Activated CD8-positive, alpha-beta memory T cell treated with anti-CD3 and anti-CD28 coated beads for 4 hours (primary cell): ENCODE data around the gene LARP1B.
"Not testable (repeated sequence)": the region's sequence is repeated elsewhere in the genome, so short reads cannot be mapped to it uniquely, and the experiment has no call there.

Experiments used
- DNase-seq, 2 donors: peaks; one replicate each; pipeline ENCODE4 v3.0.0-alpha.2; 2020; ENCODE audit warnings: low read depth in 2 of 2

LARP1B gene

DNA sequence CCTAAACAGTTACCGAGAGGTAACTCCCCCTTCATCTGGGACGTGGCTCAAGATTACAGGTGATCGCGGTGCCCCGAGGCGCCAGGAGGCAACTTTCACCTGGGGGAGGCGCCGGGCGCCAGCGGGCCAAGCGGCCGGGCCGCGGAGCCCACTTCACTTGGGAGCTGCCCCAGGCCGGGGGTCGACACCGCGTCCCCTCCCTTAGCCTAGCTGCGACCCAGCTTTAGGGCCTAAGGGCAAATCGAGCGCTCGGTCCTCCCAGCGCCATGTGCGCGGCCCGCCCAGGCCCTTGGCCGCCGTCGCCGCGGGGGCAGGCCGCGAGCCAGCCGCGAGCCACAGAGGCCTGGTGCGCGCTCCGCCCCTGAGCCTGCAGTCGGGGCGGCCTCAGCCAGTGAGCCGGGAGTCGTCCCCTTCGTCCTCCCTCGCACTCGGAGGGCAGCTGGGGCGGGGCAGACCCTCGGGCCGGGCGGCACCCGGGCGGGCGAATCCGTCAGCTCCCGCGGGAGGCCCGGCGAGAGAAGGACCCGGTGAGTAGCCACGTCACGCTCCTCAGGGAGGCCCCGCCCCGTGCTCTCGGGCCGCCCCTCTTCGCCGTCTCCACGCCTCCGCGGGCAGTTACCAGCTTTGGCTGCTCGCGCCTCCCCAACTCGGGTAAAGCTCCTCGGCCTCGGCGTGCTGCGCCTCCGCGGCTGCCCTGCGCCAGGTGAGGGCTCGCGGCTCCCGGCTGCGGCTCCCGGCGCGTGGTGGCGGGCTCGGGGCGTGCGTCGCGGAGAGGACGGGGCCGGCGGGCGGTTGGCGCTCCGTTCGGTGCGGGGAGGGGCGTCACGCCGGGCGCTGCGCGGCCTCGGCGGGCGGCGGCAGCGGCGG, at the start of gene LARP1B:
TSS of gene LARP1B (plus strand) at position 614 of the 867 bp plus-strand sequence. CDS start 13,640 bp downstream, outside the sequence.
- DNase-seq = peak; percentile 87

DNA sequence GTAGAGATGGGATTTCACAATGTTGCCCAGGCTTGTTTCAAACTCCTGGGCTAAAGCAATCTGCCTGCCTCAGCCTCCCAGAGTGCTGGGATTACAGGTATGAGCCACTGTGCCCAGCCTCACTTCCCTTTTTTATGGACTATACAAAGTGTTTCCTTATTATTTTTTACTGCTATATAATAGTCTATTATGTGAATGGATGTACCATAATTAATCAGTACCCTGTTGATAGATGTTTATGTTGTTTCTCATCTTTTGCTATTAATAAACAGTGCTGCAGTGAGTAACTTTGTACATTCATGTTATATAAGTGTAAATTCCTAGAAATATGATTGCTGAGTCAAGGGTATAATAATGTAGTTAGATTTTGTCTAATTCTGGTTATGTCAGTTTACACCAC, 35.8 kb upstream of the LARP1B start:
- no peak for DNase-seq

DNA sequence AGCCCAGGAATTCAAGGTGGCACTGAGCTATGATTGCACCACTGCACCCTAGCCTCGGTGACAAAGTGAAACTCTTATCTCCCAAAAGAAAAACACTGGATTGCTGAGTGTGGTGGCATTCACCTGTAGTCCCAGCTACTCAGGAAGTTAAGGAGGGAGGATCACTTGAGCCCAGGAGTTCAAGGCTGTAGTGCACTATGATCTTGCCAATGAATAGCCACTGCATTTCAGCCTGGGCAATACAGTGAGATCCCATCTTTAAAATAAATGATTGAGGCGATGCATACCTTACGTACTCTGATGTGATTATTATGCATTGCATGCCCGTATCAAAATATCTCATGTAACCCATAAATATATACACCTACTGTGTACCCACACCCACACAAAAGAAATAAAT, 31.2 kb upstream of the LARP1B start:
- DNase-seq = no peak

DNA sequence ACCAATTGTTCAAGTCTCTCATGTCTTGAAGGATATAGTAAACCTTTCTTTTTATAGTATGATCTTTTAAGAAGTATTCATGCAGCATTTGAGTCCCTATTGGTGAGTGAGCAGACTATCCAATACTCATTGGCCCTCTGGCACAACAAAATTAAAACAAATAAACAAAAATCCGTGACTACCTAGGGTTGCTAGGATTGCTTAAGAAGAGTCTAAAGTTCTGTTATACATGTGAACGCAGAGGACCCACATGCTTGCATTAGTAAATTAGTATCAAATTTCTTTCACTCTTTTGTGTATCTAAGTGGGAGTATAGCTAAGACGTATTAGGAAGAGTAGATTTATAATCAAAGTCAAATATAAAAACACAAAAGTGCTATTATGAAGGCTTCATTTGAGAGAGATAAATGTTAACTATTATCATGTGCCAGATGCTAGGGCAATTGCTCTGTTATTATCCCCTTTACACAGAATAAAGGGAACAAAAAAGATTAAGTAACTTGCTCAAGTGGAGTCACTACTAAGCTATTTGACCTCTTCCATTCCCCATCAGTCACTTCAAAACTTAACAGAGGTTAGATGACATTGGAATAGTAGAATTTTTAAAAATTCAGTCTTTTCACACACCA, 29.2 kb upstream of the LARP1B start:
- DNase-seq = no peak

DNA sequence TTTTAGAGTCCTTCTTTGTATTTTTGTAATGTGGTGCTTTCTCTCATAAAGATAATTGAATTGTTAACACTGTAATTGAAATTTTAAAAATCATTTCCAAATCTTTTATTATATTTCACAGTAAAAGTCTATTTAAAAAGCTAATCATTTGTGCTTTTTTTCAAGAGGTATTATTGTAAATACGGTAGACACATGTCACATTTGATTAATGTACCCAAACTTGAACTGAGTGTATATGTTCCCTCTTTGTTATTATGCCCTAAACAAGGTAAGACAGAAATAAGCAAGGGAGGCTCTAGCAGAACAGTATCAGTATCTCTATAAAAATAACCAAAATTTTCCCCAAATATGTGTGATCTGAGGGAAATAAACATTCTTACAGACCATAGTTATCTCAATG, 21.5 kb upstream of the LARP1B start:
- no peak for DNase-seq

DNA sequence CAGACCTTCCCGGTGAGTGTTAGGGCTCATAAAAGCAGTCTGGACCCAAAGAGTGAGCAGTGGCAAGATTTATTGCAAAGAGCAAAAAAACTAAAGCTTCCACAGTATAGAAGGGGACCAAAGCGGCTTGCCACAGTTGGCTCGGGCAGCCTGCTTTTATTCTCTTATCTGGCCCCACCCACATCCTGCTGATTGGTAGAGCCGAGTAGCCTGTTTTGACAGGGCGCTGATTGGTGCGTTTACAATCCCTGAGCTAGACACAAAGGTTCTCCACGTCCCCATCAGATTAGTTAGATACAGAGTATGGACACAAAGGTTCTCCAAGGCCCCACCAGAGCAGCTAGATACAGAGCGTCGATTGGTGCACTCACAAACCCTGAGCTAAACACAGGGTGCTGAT, 14.1 kb upstream of the LARP1B start:
- not testable (repeated sequence) for DNase-seq

DNA sequence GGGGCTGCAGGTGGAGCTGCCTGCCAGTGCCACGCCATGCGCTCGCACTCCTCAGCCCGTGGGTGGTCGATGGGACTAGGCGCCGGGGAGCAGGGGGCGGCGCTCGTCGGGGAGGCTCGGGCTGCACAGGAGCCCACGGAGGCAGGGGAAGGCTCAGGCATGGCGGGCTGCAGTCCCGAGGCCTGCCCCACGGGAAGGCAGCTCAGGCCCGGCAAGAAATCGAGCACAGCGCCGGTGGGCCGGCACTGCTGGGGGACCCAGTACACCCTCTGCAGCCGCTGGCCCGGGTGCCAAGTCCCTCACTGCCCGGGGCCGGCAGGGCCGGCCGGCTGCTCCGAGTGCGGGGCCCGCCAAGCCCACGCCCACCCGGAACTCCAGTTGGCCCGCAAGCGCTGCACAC, 13.6 kb upstream of the LARP1B start:
- not testable (repeated sequence) for DNase-seq

DNA sequence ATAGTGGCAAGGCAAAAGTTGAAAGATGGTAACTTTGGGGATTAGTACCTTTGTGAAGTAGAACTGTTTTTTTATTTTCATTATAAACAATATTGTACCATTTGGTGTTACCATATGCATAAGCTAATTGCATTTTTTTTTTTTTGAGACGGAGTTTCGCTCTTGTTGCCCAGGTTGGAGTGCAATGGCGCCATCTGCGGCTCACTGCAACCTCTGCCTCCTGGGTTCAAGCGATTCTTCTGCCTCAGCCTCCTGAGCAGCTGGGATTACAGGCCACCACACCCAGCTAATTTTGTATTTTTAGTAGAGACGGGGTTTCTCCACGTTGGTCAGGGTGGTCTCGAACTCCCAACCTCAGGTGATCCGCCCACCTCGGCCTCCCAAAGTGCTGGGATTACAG, 9.9 kb upstream of the LARP1B start:
- not testable (repeated sequence) for DNase-seq

DNA sequence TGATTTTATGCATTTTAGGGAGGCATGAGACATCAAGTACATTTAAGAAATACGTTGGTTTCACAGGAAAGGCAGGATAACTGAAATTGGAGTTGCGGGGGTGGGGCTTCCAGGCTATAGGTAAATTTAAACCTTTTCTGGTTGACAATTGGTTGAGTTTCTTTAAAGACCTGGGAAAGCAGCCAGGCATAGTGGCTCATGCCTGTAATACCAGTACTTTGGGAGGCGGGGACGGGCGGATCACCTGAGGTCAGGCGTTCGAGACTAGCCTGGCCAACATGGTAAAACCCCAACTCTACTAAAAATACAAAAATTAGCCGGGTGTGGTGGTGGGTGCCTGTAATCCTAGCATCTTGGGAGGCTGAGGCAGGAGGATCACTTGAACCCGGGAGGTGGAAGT, 6.2 kb upstream of the LARP1B start:
- not testable (repeated sequence) for DNase-seq

DNA sequence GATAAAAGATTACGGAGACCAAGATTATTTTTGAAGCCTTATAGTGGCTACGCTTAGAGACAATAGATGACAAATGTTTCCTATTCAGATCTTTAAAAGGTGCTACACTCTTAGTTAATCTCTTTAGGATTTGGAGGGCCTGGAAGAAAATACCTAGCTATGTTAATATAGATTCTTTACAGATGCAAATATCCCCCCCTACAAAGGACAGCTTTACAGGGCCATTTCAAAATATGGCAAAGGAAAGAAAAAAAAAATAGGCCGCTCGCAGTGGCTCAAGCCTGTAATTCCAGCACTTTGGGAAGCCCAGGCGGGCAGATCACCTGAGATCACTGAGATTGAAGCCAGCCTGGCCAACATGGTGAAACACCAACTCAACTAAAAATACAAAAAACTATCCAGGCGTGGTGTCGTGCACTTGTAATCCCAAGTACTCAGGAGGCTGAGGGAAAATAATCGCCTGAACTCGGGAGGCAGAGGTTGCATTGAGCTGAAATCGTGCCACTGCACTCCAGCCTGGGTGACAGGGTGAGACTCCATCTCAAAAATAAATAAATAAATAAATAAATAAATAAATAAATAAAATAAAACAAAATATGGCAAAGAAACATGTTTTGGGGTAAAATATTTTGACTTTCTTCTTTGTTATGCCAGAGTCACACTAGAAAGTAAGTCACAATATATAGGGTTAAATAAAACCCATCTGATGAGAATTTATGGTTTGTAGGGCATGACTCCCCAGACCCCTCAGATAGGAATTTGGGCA, 5.5 kb upstream of the LARP1B start:
- not testable (repeated sequence) for DNase-seq

DNA sequence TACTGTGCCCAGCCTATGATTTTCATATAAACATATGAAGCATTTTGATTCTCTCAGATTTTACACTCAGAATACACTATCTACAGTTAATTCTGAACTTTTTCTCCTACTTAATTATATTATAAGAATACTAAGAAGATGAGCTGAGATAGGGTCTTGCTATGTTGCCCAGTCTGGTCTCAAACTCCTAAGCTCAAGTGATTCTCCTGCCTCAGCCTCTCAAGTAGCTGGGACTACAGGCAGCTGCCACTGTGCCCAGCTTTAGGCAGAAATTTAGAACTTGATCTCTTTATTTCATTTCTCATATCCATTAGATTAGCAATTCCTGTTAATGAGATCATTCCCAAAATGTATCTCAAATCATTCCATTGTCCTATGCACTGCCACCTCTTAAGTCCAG, 4.7 kb upstream of the LARP1B start:
- no peak for DNase-seq

DNA sequence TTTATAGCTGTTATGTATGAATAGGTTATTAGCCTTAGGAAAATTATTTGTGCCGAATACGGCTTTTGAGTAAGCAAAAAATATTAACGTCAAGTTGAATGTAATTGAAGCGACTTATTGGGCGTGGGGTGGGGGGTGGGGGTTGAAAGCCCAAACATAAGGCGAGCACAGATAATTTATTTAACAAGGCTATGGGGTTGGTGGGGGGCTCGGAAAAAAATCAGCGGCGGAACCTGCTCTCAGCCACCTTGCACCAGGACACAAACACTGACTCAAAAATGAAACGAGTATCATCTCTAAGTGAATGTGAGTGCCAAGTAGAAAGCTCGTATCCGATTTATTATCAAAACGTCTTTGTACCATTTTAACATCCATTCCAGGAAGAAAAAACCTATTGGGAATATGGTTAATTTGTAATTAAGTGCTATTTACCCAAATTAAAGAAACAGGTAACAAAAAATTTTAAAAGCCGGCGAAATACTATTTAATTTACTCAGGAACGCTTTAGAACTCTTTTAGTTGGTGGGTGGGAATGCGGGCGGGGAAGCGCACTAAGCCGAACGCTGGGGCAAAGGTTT, 902 bp upstream of the LARP1B start:
- no peak for DNase-seq

DNA sequence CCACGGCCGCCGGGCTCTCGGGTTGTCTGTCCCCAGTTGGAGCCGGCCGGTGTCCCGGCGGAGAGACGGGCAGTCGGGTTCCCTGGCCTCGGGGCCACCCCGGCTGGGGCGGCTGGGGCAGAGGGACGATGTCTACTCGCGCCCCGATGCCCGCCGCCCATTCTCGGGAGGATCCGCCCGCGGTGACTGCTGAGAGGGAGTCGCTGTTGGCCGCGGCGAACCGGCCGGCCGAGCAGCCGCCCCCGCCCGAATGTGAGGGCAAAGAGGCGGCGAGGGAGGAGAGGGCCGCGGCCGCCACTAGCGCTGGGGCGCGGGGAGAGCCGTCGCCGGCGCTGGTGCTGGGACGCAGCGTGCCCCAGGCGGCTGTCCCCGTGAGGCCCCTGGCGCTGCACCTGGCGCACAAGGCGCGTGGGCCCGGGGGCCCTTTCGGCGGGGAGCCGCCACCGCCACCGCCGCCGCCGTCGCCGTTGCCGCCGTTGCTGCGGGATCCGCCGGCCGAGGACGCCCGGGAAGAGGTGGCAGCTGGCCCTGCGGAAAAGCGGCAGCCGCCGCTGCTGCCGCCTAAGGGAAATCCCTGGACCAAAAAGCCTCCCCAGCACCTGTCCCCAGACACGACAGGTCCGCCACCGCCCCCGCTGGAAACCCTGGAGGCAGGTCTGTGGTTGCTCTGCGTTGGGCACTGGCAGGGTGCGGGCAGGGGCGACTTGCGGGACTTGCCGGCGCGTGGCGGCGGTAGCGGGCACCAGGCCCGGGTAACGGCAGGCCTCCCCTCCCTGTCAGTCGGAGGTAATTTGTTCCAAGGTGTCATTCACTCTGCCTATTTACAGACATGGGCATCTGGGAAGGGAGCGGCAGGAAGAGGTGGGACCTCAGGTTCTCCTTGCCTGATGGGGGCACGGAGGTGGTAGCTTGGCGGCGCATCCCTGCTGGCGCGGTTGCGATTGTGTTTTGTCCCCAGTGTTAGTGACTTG, 739 bp downstream of the LARP1B start:
- DNase-seq = peak; percentile 26 to 44

DNA sequence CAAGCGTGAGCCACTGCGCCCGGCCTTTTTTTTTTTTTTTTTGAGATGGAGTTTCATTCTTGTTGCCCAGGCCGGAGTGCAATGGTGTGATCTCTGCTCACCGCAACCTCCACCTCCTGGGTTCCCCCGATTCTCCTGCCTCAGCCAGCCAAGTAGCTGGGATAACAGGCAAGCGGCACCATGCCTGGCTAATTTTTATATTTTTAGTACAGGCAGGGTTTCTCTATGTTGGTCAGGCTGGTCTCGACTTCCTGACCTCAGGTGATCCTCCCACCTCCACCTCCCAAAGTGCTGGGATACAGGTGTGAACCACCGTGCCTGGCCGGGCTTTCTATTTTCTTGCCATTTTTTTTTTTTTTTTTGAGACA, 5.3 kb downstream of the LARP1B start:
- DNase-seq = not testable (repeated sequence)

DNA sequence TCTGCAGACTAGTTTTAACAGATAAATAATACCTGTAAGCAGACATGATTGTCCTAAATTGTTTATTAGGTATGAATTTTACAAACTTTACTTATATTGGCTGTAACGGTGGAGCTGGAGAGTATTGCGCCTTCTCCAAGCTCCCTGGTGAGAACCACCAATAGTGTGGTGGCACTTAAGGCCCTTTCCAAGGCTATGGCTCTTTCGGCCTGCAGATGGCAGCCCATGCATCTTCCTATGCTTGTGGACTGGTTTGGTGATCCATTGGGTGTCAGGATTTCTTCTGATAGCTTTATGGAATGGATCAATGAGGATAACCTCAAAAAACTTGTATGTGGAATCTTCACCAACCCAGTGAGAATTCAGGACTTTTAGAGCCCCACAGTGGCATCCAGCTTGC, 7.8 kb downstream of the LARP1B start:
- no peak for DNase-seq

DNA sequence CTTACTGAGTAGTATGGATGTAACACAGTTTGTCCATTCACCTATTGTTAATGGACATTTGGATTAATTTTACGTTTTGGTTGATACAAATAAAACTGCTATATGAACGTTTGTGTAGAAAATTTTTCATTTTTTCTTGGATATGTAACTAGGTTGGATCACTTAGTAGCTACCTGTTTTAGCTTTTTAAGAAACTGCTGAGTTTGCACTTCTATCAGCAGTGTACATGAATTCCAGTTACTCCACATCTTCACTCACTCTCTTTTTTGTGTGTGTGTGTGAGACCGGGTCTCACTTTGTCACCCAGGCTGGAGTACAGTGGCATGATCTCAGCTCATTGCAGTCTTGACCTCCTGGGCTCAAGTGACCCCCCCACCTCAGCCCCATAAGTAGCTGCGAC, 15.4 kb downstream of the LARP1B start:
- DNase-seq = no peak

DNA sequence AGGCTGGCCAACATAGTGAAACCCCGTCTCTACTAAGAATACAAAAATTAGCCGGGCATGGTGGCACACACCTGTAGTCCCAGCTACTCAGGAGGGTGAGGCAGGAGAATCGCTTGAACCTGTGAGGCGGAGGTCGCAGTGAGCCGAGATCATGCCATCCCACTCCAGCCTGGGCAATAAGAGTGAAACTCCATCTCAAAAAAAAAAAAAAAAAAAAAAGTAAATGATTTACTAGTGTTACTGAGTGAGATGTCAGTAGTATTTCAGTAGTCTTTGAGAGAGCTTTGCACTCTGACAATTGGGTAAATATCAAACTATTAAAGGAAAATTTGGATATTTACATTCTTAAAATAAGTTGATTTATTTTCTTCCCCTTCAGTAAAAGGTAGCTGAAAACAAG, 34.2 kb downstream of the LARP1B start:
- DNase-seq = not testable (repeated sequence)

DNA sequence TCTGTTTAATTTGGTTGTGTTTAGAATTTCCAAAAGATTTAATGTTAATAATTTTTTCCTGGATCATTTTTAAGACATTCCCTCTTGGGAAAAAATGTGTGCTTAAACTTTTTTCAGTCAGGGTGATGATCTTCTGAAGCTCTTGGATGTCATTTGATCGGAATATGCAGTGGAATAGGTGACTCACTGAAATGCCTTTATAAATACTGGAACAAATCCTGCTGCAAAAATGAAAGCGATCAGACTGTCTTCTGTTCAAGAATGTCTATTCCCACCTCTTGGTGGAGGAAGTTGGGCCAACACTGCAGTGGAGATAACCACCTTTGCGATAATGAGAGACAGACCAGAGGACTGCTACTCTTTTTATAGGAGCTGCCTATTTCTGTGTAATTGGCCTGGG, 46.7 kb downstream of the LARP1B start:
- DNase-seq = no peak

DNA sequence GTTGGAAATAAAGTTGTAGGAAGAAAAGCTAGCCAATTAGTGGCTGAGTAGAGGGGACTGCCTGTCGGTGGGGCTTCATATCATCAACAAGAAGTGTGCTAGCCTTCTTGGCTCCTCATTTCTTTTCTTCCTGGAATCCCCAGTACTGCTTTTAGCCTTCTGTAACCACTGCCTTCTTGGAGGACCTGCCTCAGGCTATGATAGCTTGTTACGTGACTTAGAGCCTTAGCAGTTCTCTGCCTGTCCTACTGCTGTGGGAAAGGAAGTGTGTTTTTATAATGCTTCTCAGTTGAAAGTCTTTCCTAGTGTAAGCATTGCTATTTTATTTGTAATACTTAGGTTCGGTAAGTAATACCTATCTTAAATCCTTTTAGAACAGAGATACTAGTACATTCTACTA, 61.9 kb downstream of the LARP1B start:
- DNase-seq = no peak

DNA sequence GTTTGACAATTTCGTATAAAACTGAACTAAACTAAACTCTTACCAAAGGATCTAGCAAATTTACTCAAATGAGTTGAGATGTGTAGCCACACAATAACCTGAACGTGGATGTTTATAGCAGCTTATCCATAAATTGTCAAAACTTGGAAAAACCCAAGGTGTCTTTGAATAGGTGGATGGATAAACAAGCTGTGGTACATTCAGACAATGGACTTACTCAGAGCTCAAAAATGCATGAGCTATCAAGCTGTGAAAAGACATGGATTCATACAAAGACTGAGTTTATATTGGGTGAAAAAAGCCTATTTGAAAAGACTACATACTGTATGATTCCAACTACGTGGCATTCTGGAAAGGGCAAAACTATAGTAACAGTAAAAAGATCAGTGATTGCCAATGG, 69.5 kb downstream of the LARP1B start:
- no peak for DNase-seq

DNA sequence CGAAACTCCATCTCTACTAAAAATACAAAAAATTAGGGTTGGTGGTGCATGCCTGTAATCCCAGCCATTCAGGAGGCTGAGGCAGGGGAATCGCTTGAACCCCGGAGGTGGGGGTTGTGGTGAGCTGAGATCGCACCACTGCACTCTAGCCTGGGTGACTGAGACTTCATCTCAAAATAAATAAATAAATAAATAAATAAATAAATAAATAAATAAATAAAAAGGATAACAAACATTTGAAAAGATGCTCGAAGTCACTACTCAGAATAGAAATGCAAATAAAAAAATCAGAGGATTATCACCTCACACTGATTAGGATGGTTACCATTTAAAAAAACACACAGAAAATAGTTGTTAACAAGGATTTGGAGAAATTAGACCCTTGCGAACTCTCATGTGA, 73.8 kb downstream of the LARP1B start:
- no peak for DNase-seq
